ENCODE data around the gene CNKSR2.

The CNKSR2 gene
- 3.4 to 12.5 (median 5.2) reads per million in 4 experiments for total RNA-seq

- peak; percentile 63 for DNase-seq
Measured at GRCh38 chrX:21374163-21374993, at the start of gene CNKSR2. CNKSR2 (plus strand) TSS chrX:21374418; CDS start chrX:21374898, 480 bp downstream.

DNA sequence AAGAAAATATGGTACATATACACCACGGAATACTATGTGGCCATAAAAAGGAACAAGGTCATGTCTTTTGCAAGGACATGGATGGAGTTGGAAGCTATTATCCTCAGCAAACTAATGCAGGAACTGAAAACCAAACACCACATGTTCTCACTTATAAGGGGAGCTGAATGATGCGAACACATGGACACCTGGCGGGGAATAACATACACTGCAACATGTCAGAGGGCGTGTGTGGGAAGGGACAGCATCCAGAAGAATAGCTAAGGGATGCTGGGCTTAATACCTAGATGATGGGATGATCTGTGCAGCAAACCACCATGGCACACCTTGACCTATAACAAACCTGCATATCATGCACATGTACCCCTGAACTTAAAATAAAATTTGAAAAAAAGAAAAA is 19.5 kb upstream of the CNKSR2 start:
- no peak for DNase-seq

GRCh38 chrX:21355831-21356230 is 18.4 kb upstream of the CNKSR2 start:
- no peak for DNase-seq

DNA sequence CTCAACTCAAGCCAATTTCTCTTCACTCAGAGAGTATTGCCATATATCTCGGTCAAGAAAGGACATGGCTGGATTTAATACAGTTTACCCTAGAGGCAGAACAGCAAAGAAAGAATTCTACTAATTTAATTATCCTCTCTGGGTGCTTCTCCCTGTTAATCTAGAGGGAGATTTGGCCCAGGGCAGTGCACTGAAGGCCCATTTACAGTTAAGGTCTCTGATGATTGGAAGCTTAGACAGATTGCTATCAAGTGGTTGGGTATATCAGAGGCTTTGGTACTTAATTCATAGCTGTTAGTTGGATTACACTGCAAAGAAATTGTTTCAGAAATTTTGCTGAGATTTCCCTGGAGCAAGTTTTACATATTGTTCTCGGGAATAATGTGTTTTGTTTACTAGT is 4.6 kb upstream of the CNKSR2 start:
- no peak for DNase-seq

DNA sequence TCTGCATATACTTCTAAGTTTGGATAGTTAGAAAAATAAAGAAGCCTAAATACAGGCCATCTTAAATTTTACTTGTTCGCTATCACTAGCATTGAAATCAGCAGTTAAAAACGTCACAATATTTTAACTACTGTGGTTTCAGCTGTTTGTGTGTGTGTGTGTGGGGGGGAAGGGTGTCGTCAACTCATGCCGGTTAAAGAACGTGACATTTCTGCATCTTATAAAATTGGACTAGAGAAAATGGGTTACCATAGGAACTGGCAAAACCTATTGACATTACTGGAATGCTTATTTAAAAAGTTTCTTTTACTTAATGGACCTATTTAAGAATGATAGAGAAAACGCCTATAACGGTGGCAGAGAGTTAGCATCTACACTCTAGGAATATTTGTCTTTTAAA is 1.2 kb upstream of the CNKSR2 start:
- no peak for DNase-seq

DNA sequence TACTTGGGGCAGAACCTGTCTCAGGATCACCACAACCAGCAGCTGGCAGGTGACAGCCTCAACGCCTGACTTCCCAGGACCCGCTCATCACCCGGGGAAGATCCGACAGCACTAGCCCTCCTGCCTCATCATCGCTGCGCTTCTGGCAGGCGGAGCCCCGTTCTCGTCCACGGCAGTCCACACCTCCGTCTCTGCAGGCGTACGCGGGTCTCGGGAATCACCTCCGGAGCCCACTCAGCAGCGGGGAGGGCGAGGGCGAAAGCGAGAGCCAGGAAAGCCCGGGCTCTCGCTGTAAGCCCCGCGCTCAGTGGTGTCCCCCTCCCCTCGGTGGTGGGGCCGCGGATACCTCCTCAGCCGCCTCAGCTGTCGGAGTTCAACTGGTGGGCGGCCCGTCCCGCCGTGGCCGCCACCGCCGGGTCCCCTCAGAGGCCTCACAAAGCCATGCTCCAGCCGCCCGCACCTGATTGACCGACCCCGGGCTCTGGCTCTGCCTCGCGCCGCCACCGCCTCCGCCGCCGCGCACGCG is 518 bp upstream of the CNKSR2 start:
- peak; percentile 34 for DNase-seq

DNA sequence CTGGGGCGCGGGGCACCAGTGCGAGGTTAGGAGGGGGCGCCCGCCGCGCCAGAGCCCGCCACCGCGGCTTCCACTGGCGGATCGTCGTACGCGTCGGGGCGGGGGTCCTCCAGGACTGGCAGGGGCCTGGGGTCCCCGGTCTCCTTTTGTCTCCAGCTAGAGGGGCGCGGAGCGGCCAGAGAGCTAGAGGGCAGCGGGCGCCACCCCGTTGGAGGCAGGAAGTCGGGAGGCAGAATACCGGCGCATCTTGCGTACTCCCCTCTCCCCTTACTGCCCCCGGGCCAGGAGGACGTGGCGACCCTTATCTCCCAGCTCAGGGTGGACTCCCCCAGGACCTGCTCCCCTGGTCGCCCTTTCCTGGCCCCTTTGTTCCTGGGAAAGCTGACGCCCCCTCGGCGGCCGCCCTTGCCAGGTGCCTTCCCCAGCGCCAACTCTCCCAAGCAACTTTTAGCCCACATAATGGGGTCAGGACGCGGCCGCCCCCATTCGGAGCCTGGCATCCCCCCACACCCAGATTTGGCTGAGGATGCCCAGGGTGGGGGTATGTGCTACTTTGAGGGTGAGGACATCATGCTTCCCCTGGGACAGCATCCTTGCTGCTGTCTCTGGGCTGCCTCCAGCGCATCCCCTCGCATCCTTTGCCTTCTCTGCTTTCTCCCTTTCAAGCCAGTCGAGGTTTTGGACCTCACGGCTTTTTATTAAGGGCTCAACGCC is 933 bp downstream of the CNKSR2 start:
- DNase-seq, result no peak

DNA sequence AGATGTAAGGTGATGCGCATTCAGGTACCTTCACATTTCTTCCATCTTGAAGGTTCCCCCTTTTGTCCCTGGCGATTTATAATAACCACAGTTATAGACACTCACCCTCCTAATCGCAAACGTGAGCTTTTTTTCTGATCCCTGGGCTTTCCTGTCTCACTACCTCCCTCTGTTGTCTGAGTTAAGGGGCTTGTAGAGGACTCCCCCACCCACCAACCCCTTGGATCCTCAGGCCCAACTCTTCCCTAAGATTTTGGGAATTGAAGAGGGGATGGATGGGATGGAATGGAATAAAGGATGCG is 1.4 kb downstream of the CNKSR2 start:
- DNase-seq, result no peak

DNA sequence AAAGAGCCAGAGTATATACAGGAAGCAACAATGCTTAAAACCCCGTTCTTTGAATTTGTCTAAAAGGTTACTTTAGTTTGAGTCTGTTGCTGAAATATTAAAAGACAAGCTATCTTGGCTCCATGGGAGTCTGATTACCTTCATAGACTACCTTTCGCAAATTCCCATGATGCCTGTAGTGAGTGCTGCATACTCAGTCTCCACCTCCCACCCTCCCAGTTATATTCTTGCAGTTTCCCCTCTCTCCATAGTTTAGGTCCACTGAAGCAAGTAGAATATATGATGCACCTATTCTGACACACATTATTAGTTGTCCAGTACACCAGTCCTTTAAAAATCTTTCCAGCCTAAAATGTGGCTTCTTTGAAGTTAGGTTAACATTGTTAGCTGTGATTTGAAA is 2.4 kb downstream of the CNKSR2 start:
- no peak for DNase-seq

DNA sequence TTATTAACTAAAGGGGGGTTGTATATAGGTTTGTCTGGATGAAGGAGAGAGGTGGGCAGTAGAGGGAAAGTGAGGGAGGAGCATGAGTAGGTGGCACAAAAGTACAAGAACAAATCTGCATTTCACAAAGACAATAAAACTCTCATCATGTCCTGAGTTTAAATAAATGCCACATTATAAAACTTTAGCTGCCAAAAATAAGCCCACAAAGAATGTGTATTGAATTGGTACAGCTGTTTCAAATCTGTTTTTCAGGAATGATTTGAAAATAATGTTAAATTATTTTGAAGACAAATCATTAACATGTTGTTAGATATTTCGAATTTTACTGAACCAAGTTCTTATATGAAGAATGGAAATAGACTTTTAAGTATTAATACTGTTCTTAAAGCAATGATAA is 5.8 kb downstream of the CNKSR2 start:
- no peak for DNase-seq

- DNase-seq, result no peak
Measured at GRCh38 chrX:21382715-21383114, 8.5 kb downstream of the CNKSR2 start.

DNA sequence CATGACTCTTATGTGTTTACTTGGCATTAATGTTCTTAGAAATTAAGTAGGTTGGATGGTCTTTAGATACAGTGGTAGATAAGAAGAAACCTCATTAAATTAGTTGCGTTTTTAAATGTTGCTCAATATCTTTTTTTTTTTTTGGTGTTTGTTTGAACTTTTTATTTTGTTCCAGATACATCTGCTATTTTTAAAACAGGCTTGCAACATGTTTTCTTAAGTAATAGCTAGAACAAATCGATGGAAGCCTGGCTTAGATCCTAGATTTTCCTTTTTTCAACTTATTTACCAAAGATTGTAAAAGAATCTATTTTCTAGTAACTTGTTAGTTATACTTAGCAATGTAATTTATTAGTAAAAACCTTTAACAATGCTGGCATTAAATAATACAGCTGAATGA is 9.3 kb downstream of the CNKSR2 start:
- DNase-seq, result no peak

- DNase-seq, result no peak
Measured at GRCh38 chrX:21384178-21384577, 10.0 kb downstream of the CNKSR2 start.

GRCh38 chrX:21394792-21395191 is 20.6 kb downstream of the CNKSR2 start:
- no peak for DNase-seq

- DNase-seq, result no peak
Measured at GRCh38 chrX:21398426-21398825, 24.2 kb downstream of the CNKSR2 start.

DNA sequence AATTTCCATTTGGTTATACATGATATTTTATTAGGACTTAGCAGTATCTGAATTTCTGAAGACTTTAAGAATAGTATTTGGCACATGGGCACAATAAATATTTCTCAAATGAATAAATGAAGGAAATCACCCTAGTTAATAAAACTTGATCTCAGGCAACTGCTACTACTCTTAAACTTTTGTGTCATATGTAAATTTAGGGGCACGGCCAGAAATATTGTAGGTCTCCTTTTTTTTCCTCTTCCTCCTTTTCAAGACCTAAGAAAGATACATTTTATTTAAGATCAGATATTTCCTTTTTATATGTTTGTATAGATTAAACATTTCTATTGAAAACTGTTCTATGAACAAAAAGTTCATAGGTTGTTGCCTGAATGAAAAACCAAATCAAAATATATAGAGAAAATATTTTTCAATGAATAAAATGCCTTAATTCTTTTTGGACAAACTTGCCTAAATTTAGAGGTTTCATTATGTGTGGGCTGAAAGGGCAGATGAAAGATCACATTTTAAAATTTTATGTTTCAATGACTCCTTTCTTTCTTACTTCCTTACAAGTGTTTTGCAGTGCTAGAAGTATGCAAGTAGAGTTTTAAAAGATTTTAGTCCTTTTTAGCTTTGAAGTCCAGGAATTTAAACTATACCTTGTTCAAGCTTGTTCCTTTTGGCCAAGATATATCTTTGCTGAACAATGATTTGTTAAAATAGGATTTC is 26.3 kb downstream of the CNKSR2 start:
- no peak for DNase-seq

DNA sequence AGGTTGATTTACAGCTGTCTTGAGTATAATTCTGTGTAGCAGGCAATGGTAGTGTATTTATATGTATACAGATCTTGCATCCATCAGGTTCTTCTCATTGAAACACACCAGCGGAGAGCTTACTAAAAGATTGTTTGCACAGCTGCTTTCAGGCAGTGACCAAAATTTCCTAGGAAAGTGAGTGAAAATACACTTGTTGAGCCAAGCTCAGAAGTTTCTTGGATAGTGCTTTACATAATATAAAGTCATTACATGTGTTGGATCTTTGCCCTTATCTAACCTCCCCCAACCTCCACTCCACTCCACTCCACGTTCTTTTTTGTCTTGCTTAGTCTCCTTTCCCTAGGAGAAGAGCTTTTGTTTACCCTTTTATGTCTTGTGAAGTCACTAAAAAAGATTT is 34.1 kb downstream of the CNKSR2 start:
- DNase-seq, result no peak

- no peak for DNase-seq
Measured at GRCh38 chrX:21408788-21409187, 34.6 kb downstream of the CNKSR2 start.

DNA sequence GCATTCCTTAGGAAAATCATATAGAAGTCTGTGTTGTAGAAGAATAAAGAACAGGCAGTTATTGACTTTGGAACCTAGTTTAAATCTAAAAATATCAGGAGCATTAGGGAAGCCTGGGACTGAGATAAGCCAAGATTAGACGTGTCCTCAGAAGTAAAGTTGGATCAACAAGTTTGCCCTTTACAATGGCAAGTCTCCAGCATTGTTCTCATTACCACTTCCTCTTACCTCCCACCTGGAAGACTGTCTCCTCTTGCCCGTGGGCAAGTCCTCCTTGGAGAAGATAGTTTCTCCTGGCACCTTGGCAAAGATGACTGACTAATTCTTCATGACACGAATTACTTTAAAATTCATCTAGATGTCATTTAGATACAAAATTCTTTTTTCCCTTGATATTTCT is 37.8 kb downstream of the CNKSR2 start:
- DNase-seq, result no peak

GRCh38 chrX:21412883-21413282 is 38.7 kb downstream of the CNKSR2 start:
- no peak for DNase-seq

GRCh38 chrX:21427086-21427485 is 52.9 kb downstream of the CNKSR2 start:
- DNase-seq, result no peak

- no peak for DNase-seq
Measured at GRCh38 chrX:21437036-21437435, 62.8 kb downstream of the CNKSR2 start.

DNA sequence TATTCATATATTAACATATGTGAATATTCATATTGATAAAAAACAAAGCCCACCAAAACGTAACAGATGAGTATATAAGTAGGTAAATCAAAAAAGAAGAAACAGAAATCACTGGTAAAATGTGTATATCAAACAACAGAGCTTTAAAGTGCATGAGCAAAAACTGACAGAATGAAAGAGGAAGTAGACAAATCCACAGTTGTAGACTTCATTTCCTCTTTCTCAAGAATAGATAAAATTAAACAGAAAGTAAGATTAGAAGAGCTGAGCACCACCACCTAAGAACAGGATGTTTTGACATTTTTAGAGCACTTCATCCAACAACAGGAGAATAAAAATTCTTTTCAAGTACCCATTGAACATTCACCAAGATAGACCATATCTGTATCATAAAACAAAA is 64.6 kb downstream of the CNKSR2 start:
- DNase-seq, result no peak

- no peak for DNase-seq
Measured at GRCh38 chrX:21440911-21441310, 66.7 kb downstream of the CNKSR2 start.

Data from effector CD8-positive, alpha-beta T cell (primary cell).